Measurements from ENCODE around the gene PLXDC2.
"Not testable (repeated sequence)": the region's sequence is repeated elsewhere in the genome, so short reads cannot be mapped to it uniquely, and the experiment has no call there.

The PLXDC2 gene

GRCh38 chr10:19987931-19988330 is 171.7 kb downstream of the PLXDC2 start:
- no peak for DNase-seq

DNA sequence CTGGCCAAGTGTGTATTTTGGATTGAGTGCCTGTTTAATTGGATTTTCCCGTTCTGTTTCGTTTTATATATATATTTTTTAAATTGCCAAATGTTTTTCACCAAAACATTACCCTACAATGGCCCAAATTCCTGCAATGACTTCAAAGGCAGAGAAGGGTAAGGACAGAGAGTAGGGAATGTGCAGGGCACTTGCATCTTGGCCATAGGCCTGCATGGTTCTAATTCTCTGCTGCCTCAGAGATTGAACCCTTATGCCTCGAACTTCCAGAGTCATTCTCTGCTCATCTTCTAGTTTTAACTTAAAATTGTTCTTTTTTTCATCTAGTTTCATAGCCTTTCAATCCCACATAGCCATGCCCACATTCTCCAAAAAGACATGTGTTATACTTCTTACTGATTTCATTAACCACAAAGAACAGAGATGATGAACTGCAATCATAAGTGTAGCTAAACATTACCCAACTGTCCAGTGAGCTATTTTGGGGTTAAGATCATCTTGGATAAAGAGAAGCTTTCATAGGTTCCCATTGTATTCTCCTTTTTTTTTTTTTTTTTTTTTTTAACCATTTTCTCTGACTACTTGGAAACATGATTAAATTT is 177.6 kb downstream of the PLXDC2 start:
- no peak for DNase-seq

DNA sequence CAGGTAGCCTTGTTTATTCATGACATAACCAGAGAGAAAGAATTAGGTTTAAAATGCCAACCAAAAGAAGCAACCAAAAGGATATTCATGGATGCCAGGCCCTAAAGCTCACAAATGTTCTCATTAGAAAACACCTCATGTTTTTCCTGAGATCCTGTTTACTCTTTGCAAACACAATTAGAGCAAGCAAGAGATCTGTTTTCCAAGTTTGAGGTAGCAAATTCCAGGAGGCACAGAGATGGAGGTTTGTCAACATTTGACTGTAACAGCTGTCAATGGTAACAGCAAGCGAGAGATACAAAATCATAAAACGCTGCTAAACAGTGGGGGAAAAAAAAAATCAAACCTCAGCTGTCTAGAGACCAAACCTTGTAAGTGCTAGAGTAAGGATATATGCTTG is 182.2 kb downstream of the PLXDC2 start:
- no peak for DNase-seq

DNA sequence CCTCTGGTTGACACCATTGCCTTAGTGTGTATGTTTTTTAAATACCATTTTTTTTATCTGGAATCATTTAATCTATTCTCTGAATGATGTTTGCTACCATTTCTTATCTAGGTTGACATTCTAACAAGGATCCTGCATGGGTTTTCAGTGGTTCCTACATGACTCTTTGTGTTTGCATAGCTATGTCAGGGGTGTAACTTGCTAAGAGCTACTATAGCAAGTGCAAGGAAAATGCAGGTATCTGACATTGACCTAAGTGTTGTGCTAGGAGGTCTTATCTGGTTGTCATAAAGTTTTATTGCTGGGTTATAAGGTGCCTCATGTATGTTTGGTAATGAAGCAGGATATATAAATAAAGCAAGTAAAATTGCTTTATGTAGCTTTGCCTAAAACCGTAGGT is 183.2 kb downstream of the PLXDC2 start:
- no peak for DNase-seq

DNA sequence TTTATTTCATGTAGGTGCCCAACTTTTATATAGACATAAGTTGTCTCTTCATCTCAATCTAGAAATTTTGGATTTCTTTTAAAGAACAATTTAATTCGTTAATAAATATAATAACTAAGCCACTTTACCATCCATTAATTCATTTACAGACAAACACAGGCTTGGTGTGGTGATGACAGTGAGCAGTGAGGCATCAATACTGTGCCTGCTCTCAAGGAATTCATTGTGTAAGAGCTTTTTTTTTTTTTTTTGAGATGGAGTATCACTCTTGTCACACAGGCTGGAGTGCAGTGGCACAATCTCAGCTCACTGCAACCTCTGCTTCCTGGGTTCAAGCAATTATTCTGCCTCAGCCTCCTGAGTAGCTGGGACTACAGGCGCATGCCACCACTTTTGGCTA is 185.8 kb downstream of the PLXDC2 start:
- DNase-seq: not testable (repeated sequence)

DNA sequence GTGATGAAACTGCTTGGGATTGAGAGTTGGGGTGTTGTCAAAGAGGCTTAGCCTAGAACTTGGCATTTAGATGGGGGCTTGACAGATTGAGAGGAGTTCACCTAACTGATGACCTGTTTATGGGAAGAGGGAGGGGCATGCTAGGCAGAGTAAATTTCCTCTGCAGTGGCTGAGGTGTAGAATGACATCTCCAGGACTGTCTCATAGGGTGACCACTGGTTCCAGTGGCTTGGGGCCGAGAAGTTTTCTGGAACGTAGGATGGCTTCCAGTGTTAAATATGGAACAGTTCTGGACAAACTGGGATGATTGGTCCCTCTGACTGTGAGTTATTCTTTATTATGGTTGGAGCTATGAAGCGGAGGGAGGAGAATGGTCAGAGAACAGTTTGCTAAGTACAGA is 186.4 kb downstream of the PLXDC2 start:
- DNase-seq: no peak

GRCh38 chr10:20004087-20004523 is 187.9 kb downstream of the PLXDC2 start:
- no peak for DNase-seq

GRCh38 chr10:20005638-20006037 is 189.4 kb downstream of the PLXDC2 start:
- no peak for DNase-seq

DNA sequence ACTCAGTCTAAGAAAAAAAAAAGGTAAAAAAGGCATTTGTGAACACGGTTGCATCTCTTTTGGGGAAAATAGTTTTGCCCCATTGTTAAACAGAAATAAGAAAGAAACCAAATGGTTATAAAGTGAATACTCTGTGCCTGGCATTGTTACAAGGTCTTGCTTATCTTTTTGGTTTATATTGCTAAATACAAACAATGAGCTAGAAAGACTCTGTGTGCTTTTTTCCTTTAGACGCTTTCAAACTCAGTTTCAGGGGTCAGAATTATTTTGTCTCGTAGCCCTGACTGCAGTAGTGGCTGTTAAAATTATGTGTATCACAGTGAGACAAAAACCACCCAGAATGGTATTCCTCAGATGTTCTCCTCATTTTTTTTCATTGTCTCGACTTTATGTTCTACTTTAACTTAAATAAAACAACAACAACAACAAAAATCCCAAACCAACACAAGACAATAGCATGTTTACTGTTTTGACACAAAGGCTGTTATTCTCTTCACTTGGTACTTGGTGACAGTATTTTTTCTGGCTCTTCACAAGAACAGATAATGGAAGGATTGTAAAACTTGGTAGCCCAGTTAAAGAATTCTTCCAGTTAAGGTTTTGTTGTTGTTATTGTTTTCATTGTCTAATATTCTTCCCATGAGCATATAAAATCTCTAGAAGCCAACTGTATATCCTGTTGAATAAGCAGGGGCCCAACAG is 190.1 kb downstream of the PLXDC2 start:
- DNase-seq: no peak

DNA sequence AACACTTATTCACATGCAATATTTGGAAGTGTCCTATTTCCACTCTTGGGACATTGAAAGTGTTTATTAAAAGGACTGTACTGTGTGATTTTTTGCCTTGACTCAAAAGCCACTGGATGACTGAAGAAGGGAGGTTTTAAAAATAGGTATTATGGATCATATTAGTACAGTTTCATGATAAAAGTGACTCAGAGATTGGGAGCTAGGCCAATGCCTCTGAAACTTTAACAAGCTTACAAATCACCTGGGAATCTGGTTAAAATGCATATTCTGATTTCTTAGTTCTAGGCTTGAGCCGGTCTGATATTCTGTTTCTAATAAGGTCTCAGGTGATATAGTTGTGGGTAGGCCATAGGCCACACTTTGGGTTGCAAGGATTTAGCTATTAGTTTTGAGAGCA is 191.2 kb downstream of the PLXDC2 start:
- no peak for DNase-seq

GRCh38 chr10:20013991-20014750 is 197.9 kb downstream of the PLXDC2 start:
- DNase-seq: no peak

DNA sequence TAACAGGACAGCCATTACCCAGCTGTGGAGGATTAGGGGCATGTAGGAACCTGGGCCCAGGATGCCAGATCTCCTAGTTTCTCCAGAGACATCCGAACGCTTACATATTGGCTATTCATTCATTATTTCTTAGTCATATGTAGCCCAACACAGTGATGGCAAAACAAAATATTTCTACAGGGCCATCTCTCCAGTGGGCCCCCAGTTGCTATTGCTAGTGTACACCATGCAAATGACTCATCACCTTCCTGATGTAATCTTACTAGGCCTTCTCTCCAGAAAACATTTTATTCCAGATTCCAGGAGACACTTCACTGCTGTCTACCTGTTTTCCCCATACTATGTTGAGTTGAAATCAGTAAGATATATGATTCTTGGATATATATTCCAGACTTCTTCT is 201.7 kb downstream of the PLXDC2 start:
- DNase-seq: no peak

DNA sequence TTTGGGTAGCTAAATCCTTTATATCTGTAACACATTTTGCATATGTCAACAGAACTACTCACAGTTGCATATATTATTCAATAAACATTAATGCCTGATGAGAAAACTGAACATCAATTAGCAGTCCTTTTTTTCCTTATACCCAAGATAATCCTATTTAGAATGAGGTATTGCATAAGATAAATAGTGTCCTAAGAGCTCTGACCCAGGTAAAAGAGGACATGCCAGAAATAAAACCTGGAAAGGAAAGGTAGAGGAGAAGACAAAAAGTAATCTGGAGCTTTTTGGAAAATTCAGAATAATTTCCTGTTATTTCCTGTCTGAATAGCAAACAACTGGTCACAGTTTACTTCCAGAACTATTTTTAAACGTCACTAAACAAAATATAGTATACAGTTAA is 204.4 kb downstream of the PLXDC2 start:
- DNase-seq: no peak

DNA sequence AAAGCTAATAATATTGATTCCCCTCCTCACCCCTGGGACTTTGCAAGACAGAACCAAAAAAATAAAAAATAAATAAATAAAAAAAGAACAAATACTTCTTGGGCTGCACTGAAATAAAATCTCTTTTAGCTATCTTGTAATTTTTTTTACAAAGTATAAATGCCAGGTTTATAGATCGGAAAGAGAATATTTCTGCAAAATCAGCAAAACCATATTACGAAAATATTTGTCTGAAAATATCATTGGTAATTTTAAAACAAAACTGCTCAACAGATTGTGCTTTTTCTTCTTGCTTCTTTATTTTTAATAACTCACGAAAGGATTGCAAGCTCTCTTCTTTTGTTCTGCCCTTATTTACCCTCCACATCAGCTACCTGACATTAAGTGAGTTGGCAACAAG is 213.3 kb downstream of the PLXDC2 start:
- DNase-seq: no peak

- DNase-seq: no peak
These were observed 217.2 kb downstream of the PLXDC2 start for GRCh38 chr10:20033476-20033875.

DNA sequence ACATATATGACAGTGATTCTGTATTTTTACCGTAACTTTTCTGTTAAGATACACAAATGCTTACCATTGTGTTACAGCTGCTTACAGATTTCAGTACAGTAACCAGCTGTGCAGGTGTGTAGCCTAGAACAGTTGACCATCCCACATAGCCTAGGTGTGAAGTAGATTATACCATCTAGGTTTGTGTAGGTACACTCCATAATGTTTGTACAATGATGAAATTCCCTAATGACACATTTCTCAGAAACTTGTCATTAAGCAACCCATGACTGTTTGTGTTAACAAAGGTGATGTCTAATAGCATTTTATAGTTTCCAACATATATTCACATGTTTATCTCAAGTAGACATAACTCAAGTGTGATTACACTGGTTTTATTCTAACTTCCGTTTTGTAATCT is 218.5 kb downstream of the PLXDC2 start:
- no peak for DNase-seq

DNA sequence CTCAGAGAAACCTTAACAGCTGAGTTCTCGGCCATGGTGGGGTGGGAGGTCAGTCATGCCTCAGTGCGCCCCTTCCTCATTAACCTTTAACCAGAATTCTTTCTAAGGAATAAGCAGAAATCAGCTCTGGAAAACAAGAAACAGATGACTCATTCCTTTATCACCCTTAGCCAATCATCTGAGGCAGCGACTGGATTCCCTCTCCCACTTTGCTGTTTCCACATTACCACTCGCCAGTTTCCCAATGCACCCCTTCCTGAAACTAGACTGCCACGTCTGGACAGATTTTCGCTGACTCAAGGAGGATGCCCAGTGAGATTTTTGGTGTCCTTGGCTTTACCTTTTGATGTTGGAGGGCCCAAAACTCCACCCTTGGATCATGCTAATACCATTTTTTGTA is 223.8 kb downstream of the PLXDC2 start:
- DNase-seq: no peak

- DNase-seq: no peak
These were observed 225.7 kb downstream of the PLXDC2 start for GRCh38 chr10:20041931-20042330.

DNA sequence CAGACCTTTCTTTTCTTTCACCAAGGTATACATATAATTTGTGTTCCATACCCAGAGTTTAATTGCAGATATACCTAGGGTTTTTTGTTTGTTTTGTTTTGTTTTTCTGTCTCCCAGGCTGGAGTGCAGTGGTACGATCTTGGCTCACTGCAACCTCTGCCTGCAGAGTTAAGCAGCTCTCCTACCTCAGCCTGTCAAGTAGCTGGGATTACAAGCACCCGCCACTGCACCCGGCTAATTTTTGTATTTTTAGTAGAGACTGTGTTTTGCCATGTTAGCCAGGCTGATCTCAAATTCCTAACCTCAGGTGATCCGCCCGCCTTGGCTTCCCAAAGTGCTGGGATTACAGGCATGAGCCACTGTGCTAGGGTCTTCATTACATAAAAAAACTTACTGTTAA is 228.9 kb downstream of the PLXDC2 start:
- not testable (repeated sequence) for DNase-seq

DNA sequence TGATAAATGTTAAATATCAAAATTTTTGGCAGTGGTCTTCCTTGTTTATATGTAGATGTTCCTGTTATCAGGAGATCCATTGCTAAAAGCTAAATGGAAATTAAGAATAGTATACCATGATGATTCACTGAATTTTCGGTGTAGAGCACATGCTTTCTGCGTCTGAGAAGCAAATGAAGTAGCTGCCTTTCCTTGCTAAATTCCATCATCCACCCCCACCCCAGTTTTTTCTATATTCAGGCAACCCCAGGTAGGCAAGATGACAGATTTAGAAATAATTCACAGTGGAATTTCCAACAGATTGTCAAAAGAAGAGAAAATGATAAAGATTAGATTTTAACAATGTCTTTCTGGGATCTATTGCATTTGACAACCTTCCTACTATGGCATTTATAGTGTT is 231.9 kb downstream of the PLXDC2 start:
- no peak for DNase-seq

DNA sequence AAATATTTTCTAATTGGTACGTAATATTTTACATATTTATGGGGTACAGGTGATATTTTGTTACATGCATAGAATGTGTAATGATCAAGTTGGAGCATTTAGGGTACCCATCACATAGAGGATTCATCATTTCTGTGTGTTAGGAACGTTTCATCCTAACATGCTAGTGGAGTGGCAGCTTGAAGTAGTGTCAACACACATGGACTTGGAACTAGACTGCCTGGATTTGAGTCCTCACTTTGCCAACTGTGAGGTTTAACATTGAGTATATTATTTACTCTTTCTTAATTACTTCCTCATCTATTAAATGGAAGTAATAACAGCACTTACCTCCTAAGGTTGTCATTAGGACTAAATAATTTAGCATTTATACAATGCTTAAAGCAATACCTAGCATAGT is 241.9 kb downstream of the PLXDC2 start:
- no peak for DNase-seq

GRCh38 chr10:20059084-20059835 is 243.0 kb downstream of the PLXDC2 start:
- no peak for DNase-seq

DNA sequence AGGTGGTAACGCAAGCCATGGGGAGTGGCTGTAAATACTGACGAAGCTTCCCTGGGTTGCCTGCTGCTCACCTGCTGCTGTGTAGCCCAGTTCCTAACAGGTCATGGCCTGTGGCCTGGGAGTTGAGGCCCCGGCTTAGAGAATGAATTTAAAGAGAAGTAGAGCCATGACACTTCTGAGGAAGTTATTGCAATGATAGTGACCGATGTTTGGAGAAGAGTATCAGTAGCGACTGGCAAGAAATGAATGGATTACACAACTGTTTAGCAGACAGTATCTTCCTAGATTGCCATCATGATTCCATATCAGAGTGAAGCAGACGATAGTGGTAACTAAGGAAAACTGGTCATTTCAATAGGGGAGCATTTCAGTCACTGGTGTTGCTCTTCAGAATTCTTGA is 249.6 kb downstream of the PLXDC2 start:
- DNase-seq: no peak
